GM13976 (cell line): Measurements from ENCODE around the gene PECR.
"Not testable (repeated sequence)": the region's sequence is repeated elsewhere in the genome, so short reads cannot be mapped to it uniquely, and the experiment has no call there.

Source experiments
- DNase-seq: peaks from one replicate; pipeline ENCODE4 v3.0.0; 2012; ENCODE audit warnings: low spot score
- CTCF ChIP-seq: IDR thresholded peaks from 2 replicates; pipeline ENCODE4 v1.5.1; 2012; ENCODE audit warnings: borderline replicate concordance, mild to moderate bottlenecking; ENCODE audit not compliant: insufficient read depth; ENCODE audit errors: extremely low read depth, missing control alignments, control extremely low read depth
- in situ Hi-C: fragments of 300-500 bp; cut with MboI; formaldehyde crosslinking; loops from one replicate; pipeline ENCODE4 v1.12.0; 2022; ENCODE audit warnings: low sequenced_read_pairs, mixed read lengths, inconsistent platforms; ENCODE audit not compliant: unreplicated experiment

The PECR gene

GRCh38 chr2:216012133-216012829, 69.3 kb downstream of the PECR start:
- no peak for TF ChIP-seq CTCF
- no peak for DNase-seq

GRCh38 chr2:216009215-216009614, 72.4 kb downstream of the PECR start:
- DNase-seq, in situ Hi-C loops: not testable (repeated sequence)

More at GRCh38 chr2:216012133-216012829, 69.3 kb downstream of the PECR start:
- in situ Hi-C loops = no loop called here

GRCh38 chr2:216008387-216008786, 73.2 kb downstream of the PECR start:
- TF ChIP-seq CTCF = no peak
- DNase-seq = no peak
- in situ Hi-C loops = no loop called here

- in situ Hi-C loops = no loop called here
- no peak for TF ChIP-seq CTCF
- DNase-seq = no peak
These were observed 75.4 kb downstream of the PECR start for GRCh38 chr2:216006164-216006663.

GRCh38 chr2:216004697-216005283, 76.8 kb downstream of the PECR start:
- in situ Hi-C loops = no loop called here
- no peak for TF ChIP-seq CTCF

GRCh38 chr2:216003876-216004696, 77.5 kb downstream of the PECR start:
- in situ Hi-C loops = no loop called here
- no peak for TF ChIP-seq CTCF
- no peak for DNase-seq

More at GRCh38 chr2:216004697-216005283, 76.8 kb downstream of the PECR start:
- no peak for DNase-seq
